ENCODE data around the gene EXT2.

- no peak for TF ChIP-seq EZH2 (IDR thresholded peaks at IDR 0.05; ENCODE audit: borderline replicate concordance, insufficient read depth, low read length, poor library complexity, severe bottlenecking)
- TF ChIP-seq, protein P1, sequence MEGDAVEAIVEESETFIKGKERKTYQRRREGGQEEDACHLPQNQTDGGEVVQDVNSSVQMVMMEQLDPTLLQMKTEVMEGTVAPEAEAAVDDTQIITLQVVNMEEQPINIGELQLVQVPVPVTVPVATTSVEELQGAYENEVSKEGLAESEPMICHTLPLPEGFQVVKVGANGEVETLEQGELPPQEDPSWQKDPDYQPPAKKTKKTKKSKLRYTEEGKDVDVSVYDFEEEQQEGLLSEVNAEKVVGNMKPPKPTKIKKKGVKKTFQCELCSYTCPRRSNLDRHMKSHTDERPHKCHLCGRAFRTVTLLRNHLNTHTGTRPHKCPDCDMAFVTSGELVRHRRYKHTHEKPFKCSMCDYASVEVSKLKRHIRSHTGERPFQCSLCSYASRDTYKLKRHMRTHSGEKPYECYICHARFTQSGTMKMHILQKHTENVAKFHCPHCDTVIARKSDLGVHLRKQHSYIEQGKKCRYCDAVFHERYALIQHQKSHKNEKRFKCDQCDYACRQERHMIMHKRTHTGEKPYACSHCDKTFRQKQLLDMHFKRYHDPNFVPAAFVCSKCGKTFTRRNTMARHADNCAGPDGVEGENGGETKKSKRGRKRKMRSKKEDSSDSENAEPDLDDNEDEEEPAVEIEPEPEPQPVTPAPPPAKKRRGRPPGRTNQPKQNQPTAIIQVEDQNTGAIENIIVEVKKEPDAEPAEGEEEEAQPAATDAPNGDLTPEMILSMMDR (IDR thresholded peaks at IDR 0.05; ENCODE audit: poor library complexity, severe bottlenecking) = no peak
- TF ChIP-seq EP300 (conservative IDR thresholded peaks at IDR 0.05; ENCODE audit: poor library complexity, severe bottlenecking) = no peak
- no peak for TF ChIP-seq POLR2AphosphoS5 (IDR thresholded peaks at IDR 0.05)
- TF ChIP-seq, protein P2, sequence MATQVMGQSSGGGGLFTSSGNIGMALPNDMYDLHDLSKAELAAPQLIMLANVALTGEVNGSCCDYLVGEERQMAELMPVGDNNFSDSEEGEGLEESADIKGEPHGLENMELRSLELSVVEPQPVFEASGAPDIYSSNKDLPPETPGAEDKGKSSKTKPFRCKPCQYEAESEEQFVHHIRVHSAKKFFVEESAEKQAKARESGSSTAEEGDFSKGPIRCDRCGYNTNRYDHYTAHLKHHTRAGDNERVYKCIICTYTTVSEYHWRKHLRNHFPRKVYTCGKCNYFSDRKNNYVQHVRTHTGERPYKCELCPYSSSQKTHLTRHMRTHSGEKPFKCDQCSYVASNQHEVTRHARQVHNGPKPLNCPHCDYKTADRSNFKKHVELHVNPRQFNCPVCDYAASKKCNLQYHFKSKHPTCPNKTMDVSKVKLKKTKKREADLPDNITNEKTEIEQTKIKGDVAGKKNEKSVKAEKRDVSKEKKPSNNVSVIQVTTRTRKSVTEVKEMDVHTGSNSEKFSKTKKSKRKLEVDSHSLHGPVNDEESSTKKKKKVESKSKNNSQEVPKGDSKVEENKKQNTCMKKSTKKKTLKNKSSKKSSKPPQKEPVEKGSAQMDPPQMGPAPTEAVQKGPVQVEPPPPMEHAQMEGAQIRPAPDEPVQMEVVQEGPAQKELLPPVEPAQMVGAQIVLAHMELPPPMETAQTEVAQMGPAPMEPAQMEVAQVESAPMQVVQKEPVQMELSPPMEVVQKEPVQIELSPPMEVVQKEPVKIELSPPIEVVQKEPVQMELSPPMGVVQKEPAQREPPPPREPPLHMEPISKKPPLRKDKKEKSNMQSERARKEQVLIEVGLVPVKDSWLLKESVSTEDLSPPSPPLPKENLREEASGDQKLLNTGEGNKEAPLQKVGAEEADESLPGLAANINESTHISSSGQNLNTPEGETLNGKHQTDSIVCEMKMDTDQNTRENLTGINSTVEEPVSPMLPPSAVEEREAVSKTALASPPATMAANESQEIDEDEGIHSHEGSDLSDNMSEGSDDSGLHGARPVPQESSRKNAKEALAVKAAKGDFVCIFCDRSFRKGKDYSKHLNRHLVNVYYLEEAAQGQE (IDR thresholded peaks at IDR 0.05; ENCODE audit: borderline replicate concordance) = no peak
Measured at GRCh38 chr11:44243086-44243485, 147.6 kb downstream of the EXT2 start.

Measured in neural cell (in vitro differentiated cells).